ENCODE measurements around the gene SPPL2B.
"Not testable (repeated sequence)": the region's sequence is repeated elsewhere in the genome, so short reads cannot be mapped to it uniquely, and the experiment has no call there.

The SPPL2B gene

GRCh38 chr19:2338751-2339643 is 10.5 kb downstream of the SPPL2B start:
- DNase-seq: no peak

- DNase-seq: no peak
Measured at GRCh38 chr19:2339644-2340310, 11.3 kb downstream of the SPPL2B start.

GRCh38 chr19:2340496-2341243 is 12.2 kb downstream of the SPPL2B start:
- DNase-seq: no peak

- no peak for DNase-seq
Measured at GRCh38 chr19:2341244-2341751, 12.8 kb downstream of the SPPL2B start.

- no peak for DNase-seq
Measured at GRCh38 chr19:2341982-2342381, 13.5 kb downstream of the SPPL2B start.

GRCh38 chr19:2342656-2343288 is 14.3 kb downstream of the SPPL2B start:
- no peak for DNase-seq

GRCh38 chr19:2343289-2343982 is 15.0 kb downstream of the SPPL2B start:
- no peak for DNase-seq

- DNase-seq: no peak
Measured at GRCh38 chr19:2344381-2344870, 15.9 kb downstream of the SPPL2B start.

GRCh38 chr19:2345076-2345475 is 16.6 kb downstream of the SPPL2B start:
- no peak for DNase-seq

- no peak for DNase-seq
Measured at GRCh38 chr19:2345794-2346663, 17.5 kb downstream of the SPPL2B start.

GRCh38 chr19:2349818-2350217 is 21.3 kb downstream of the SPPL2B start:
- not testable (repeated sequence) for DNase-seq

GRCh38 chr19:2350656-2351055 is 22.2 kb downstream of the SPPL2B start:
- no peak for DNase-seq

- DNase-seq: no peak
Measured at GRCh38 chr19:2351591-2351990, 23.1 kb downstream of the SPPL2B start.

- no peak for DNase-seq
Measured at GRCh38 chr19:2352121-2352520, 23.6 kb downstream of the SPPL2B start.

- DNase-seq: no peak
Measured at GRCh38 chr19:2353159-2353886, 24.8 kb downstream of the SPPL2B start.

GRCh38 chr19:2353887-2354592 is 25.6 kb downstream of the SPPL2B start:
- DNase-seq: no peak

- DNase-seq: no peak
Measured at GRCh38 chr19:2354670-2355069, 26.2 kb downstream of the SPPL2B start.

- DNase-seq: no peak
Measured at GRCh38 chr19:2355168-2356035, 26.9 kb downstream of the SPPL2B start.

Measured in activated CD4-positive, alpha-beta T cell treated with anti-CD3 and anti-CD28 coated beads, Interleukin-2, amount 50 U/mL, for 1 hour (primary cell).